Measurements from ENCODE around the gene NDUFC1.

The NDUFC1 gene

DNA sequence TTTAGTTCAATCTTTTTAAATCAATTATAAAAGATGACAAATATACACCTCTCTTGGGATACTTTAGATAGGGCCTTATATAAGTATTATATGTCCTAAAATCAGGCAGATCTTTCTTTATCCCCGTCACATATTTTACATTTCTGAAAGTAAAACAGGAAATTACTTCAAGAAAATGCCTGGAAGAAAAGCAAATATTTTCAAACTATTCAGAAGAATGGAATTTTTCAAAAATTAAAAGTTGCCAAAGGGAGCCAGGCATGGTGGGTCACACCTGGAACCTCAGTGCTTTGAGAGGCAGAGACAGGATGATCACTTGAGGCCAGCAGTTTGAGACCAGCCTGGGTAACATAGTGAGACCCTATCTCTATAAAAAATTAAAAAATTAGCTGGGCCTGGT is 56.7 kb downstream of the NDUFC1 start:
- no peak for DNase-seq

DNA sequence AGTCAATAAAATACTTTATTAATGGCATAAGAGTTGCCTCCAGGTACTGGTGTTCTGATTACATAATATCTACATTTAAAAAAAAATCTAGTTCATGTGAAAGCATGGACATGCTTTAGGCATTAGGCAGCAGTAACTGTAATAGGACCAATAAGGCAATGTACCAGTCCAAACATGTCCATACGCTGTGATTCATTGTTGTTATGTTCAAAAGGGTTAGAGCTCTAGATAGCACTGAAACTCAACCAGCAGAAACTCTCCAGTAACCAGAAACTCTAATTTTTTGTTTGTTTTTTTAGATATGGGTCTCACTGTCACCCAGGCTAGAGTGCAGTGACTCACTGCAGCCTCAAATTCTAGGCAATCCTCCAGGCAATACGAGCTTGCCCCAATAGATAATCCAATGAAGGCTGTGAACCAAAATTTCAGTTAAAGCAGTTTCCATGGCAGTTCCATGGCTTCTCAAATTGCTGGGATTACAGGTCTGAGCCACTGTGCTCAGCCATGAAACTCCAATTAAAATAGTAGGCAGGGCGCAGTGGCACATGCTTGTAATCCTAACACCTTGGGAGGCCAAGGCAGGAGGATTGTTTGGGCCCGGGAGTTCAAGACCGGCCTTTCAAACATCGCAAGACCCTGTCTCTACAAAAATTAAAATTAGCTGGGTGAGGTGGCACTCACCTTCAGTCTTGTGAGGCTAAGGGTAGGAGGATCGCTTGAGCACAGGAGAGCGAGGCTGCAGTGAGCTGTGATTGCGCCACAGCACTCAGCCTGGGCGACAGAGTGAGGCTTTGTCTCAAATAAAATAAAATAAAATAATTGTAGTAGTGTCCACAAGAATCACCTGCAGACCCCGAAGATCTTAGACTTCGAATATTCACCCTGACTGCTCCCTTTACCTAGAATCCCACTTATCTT is 58.6 kb downstream of the NDUFC1 start:
- no peak for DNase-seq

DNA sequence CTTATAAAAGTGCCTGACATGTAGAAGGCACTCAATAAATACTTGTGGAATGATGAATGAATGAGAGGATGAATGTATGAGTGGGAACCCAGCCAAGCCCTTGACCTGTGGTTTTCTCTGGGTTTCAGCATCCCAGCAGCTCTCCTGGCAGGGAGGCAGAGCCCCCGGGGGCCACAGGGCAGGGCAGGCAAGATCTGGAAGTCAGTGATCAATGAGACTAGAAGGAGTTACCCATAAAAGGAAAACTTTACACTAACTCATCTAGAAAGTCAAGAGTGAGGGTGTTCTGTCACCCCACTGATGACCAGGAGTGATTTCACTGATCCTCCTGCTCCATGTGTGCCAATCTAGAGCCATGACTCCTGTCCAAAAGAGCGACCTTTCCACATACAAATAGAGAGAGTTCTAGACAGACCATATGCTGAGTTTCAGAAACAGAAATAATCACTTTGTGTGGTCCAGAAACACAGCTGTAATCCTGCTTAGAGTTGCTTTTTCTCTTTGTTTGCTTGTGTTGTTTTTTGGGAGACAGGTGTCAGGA is 59.7 kb downstream of the NDUFC1 start:
- DNase-seq = no peak

DNA sequence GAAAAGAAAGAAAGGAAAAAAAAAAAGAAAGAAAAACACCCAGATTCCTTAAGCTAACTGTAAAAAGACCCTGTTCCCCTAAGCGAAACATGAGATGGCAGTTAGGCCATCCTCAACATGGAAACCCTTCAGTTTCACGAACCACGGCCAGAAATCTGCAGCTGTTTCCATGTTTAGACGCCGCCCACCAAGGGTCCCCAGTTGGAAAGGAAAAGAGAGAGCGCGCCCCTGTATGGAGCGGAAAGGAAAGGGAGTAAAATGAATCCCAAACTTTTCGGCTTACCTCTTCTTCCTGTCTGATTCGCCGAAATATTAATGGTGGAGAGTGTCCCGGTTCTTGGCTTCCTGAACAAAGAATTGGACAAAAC is 60.5 kb downstream of the NDUFC1 start:
- DNase-seq = no peak

DNA sequence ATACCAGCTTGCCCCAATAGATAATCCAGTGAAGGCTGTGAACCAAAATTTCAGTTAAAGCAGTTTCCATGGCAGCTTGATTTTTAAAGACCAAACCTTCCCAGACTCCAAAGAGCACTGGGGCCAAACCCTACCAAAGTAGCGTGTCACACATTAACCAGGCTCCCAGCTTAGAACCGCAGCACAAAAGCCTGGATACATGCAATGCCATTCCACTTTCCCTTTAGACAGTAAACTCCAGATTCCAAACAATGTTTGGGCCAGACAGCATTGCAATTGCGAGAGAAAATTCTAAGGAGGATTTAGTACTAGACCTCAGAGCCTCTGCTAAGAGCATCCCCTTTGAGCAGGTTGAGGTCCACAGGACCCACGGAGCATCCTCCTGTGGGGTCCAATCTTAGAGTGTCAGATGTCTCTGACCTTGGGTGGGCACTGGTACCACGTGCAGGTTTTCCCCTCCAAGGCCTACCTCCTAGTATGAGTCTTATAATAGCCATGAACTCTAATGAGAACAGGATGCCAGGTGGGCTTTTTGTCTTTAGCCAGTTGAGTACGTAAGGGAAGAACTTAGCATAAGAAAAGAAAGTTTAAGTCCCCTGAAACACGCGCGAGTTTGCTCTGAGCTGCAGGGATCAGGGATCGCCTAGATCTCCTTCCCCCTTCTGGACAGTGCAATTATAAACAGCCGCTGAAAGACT is 61.0 kb downstream of the NDUFC1 start:
- DNase-seq = no peak
